Omental fat pad (tissue), 4 donors: Measurements from ENCODE around the gene KCNK6. TPM values are rescaled to one million over a fixed set of nuclear protein-coding genes. Genes with fewer than 3 reads are reported as not detected.
"Not testable (repeated sequence)": the region's sequence is repeated elsewhere in the genome, so short reads cannot be mapped to it uniquely, and the experiment has no call there.

Experiments
- ATAC-seq: fragments of 150-250 bp; one replicate; pipeline ENCODE4 v1.9.1; 2016; ENCODE audit warnings: mild to moderate bottlenecking, moderate library complexity; ENCODE audit not compliant: low FRiP score
- DNase-seq: peaks from one replicate; pipeline ENCODE4 v3.0.0-alpha.2; 2019; ENCODE audit warnings: low spot score
- total RNA-seq, 4 donors: library from RNA; depleted of rRNA; stranded (reverse); fragments of >200 nt; gene quantifications; one replicate each; pipeline ENCODE4 v1.1.0, GENCODE V29; 2016
- TF ChIP-seq, protein P1 (sequence below), 3 donors: fragments of 450-650 bp; IDR thresholded peaks; one replicate each; pipeline ENCODE4 v1.5.1; 2016 to 2017; ENCODE audit warnings: antibody characterized with exemption in 3 of 3, mild to moderate bottlenecking in 3 of 3, moderate library complexity in 2 of 3

The KCNK6 gene
- total RNA-seq, 4 donors from 2014 or later = 4.1 to 11.4 (median 7.2) TPM

- peak; percentile 78 for DNase-seq
- TF ChIP-seq, protein P1, sequence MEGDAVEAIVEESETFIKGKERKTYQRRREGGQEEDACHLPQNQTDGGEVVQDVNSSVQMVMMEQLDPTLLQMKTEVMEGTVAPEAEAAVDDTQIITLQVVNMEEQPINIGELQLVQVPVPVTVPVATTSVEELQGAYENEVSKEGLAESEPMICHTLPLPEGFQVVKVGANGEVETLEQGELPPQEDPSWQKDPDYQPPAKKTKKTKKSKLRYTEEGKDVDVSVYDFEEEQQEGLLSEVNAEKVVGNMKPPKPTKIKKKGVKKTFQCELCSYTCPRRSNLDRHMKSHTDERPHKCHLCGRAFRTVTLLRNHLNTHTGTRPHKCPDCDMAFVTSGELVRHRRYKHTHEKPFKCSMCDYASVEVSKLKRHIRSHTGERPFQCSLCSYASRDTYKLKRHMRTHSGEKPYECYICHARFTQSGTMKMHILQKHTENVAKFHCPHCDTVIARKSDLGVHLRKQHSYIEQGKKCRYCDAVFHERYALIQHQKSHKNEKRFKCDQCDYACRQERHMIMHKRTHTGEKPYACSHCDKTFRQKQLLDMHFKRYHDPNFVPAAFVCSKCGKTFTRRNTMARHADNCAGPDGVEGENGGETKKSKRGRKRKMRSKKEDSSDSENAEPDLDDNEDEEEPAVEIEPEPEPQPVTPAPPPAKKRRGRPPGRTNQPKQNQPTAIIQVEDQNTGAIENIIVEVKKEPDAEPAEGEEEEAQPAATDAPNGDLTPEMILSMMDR (IDR thresholded peaks at IDR 0.05) = no peak
- ATAC-seq = peak; percentile 91
These were observed 16.4 kb downstream of the KCNK6 start for GRCh38 chr19:38335949-38336637.

GRCh38 chr19:38336638-38337359 is 17.2 kb downstream of the KCNK6 start:
- peak; percentile 85 for ATAC-seq
- DNase-seq = peak; percentile 85
- TF ChIP-seq, protein P1 (IDR thresholded peaks at IDR 0.05) = no peak

- TF ChIP-seq, protein P1 (IDR thresholded peaks at IDR 0.05) = no peak
- no peak for ATAC-seq
- no peak for DNase-seq
These were observed 17.7 kb downstream of the KCNK6 start for GRCh38 chr19:38337360-38337653.

- DNase-seq, ATAC-seq: not testable (repeated sequence)
These were observed 19.4 kb downstream of the KCNK6 start for GRCh38 chr19:38339011-38339410.

- DNase-seq (no peak), ATAC-seq (no peak)
- TF ChIP-seq, protein P1 (IDR thresholded peaks at IDR 0.05) = no peak
These were observed 21.3 kb downstream of the KCNK6 start for GRCh38 chr19:38340927-38341326.

GRCh38 chr19:38346837-38347236 is 27.2 kb downstream of the KCNK6 start:
- no peak for DNase-seq

GRCh38 chr19:38350883-38351282 is 31.2 kb downstream of the KCNK6 start:
- ATAC-seq (no peak), DNase-seq (no peak)
- TF ChIP-seq, protein P1 (IDR thresholded peaks at IDR 0.05) = no peak

More at GRCh38 chr19:38346837-38347236, 27.2 kb downstream of the KCNK6 start:
- no peak for ATAC-seq
- TF ChIP-seq, protein P1 (IDR thresholded peaks at IDR 0.05) = no peak
